SH-SY5Y (cell line): ENCODE data around the gene PLD4.

ENCODE experiments used
- GATA2 ChIP-seq: IDR thresholded peaks from 2 replicates; pipeline ENCODE4 v1.6.1; 2011; ENCODE audit warnings: mild to moderate bottlenecking, low read depth, low read length
- GATA3 ChIP-seq: IDR thresholded peaks from 2 replicates; pipeline ENCODE4 v1.6.1; 2011; ENCODE audit warnings: low read depth, mild to moderate bottlenecking, low read length, moderate library complexity

DNA sequence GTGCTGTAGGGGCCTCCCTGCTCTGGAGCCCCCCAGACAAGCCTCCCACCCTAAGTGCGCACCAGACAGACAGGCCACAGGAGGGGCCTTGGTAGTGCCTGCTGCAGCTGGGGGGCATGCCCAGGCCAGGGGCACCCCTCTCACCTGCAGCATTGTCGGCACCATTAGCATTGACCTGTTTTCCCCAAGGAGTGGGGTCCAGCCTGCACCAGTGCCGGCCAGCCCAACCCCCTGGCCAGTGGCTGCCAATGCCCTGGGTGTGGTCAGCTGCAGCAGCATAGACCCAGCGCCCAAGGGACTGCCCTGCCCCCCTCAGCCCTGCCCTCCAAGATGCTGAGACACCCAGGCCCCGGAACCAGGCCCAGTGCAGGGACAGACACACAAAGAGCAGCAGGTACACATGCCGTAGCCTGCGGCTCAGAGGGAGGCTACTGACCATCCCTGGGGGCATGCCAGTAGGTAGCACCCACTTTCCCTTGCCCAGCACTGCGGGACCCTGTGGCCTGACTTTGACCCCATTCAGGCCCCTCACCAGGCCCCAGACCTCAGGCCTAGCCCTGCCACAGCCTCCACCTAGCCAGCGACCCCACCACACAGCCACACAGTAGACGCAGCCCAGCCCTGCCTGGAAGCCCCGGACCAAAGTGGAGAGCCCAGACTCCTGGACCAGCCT, 52.5 kb downstream of the PLD4 start:
- TF ChIP-seq GATA2 (no peak), GATA3 (no peak)
